HEK293 (cell line): ENCODE results near the gene NFIX.
A peak's percentile ranks its signal among the peaks of the same experiment; 100 is the strongest.

Experiments
- BCL11A ChIP-seq: fragments of 450-650 bp; formaldehyde crosslinking; IDR thresholded peaks from 2 replicates; pipeline ENCODE4 v1.5.1; 2016; ENCODE audit warnings: low read depth, missing biosample characterization, missing genetic modification characterization
- BCL6B ChIP-seq: fragments of 450-650 bp; formaldehyde crosslinking; IDR thresholded peaks from 2 replicates; pipeline ENCODE4 v1.5.1; 2017; ENCODE audit warnings: missing biosample characterization, missing genetic modification characterization
- CTCF ChIP-seq: fragments of 450-650 bp; formaldehyde crosslinking; IDR thresholded peaks from 2 replicates; pipeline ENCODE4 v1.5.1; 2016; ENCODE audit warnings: missing biosample characterization, missing genetic modification characterization
- INSM2 ChIP-seq: fragments of 450-650 bp; formaldehyde crosslinking; IDR thresholded peaks from 2 replicates; pipeline ENCODE4 v1.5.1; 2016; ENCODE audit warnings: missing biosample characterization, missing genetic modification characterization
- KLF10 ChIP-seq: fragments of 450-650 bp; IDR thresholded peaks from 2 replicates; pipeline ENCODE4 v1.5.1; 2018; ENCODE audit warnings: missing biosample characterization, mild to moderate bottlenecking, missing genetic modification characterization
- KLF17 ChIP-seq: fragments of 450-650 bp; formaldehyde crosslinking; IDR thresholded peaks from 2 replicates; pipeline ENCODE4 v1.5.1; 2016; ENCODE audit warnings: missing biosample characterization, missing genetic modification characterization
- PRDM2 ChIP-seq: fragments of 450-650 bp; formaldehyde crosslinking; IDR thresholded peaks from 2 replicates; pipeline ENCODE4 v1.5.1; 2016; ENCODE audit warnings: missing biosample characterization, missing genetic modification characterization, borderline replicate concordance
- YY2 ChIP-seq: fragments of 450-650 bp; formaldehyde crosslinking; IDR thresholded peaks from 2 replicates; pipeline ENCODE4 v1.5.1; 2016; ENCODE audit warnings: missing biosample characterization, missing genetic modification characterization
- ZBTB10 ChIP-seq: fragments of 450-650 bp; formaldehyde crosslinking; IDR thresholded peaks from 2 replicates; pipeline ENCODE4 v1.5.1; 2016; ENCODE audit warnings: missing biosample characterization, missing genetic modification characterization
- ZFP69B ChIP-seq: fragments of 450-650 bp; formaldehyde crosslinking; IDR thresholded peaks from 2 replicates; pipeline ENCODE4 v1.5.1; 2016; ENCODE audit warnings: missing biosample characterization, missing genetic modification characterization
- ZNF155 ChIP-seq: fragments of 450-650 bp; formaldehyde crosslinking; IDR thresholded peaks from 2 replicates; pipeline ENCODE4 v1.5.1; 2016; ENCODE audit warnings: missing biosample characterization, missing genetic modification characterization
- ZNF18 ChIP-seq: fragments of 450-650 bp; formaldehyde crosslinking; IDR thresholded peaks from 2 replicates; pipeline ENCODE4 v1.5.1; 2016; ENCODE audit warnings: missing biosample characterization, missing genetic modification characterization
- ZNF324 ChIP-seq: fragments of 450-650 bp; formaldehyde crosslinking; IDR thresholded peaks from 2 replicates; pipeline ENCODE4 v1.5.1; 2016; ENCODE audit warnings: missing biosample characterization, missing genetic modification characterization
- ZNF600 ChIP-seq: fragments of 450-650 bp; formaldehyde crosslinking; IDR thresholded peaks from 2 replicates; pipeline ENCODE4 v1.5.1; 2016; ENCODE audit warnings: missing biosample characterization, missing genetic modification characterization
- ZSCAN4 ChIP-seq: fragments of 450-650 bp; formaldehyde crosslinking; IDR thresholded peaks from 2 replicates; pipeline ENCODE4 v1.5.1; 2017; ENCODE audit warnings: missing biosample characterization, missing genetic modification characterization

The NFIX gene

GRCh38 chr19:13093407-13094105 lies 98.3 kb downstream of the NFIX start (continued):
- TF ChIP-seq CTCF (tag by site-specific recombination) (peak; percentile 95), ZFP69B (no peak), PRDM2 (tag by site-specific recombination) (0 out of 2 replicates have a peak, but pooled peaks have one; percentile 27), ZNF18 (tag by site-specific recombination) (0 out of 2 replicates have a peak, but pooled peaks have one; percentile 27), ZNF324 (peak; percentile 57; the same call in 1 of the 2 replicates), ZSCAN4 (tag by site-specific recombination) (0 out of 2 replicates have a peak, but pooled peaks have one; percentile 14), ZBTB10 (tag by site-specific recombination) (peak; percentile 56; the same call in 1 of the 2 replicates), ZNF600 (tag by site-specific recombination) (peak; percentile 33; the same call in 1 of the 2 replicates), YY2 (tag by site-specific recombination) (no peak), BCL6B (tag by site-specific recombination) (no peak), KLF10 (tag by site-specific recombination) (no peak), KLF17 (tag by site-specific recombination) (peak; percentile 64; the same call in 1 of the 2 replicates), BCL11A (tag by site-specific recombination) (no peak), INSM2 (tag by site-specific recombination) (no peak), ZNF155 (no peak)
